Prostate gland (tissue), 2 donors: Measurements from ENCODE around the gene SCGB1C1. TPM values are rescaled to one million over a fixed set of nuclear protein-coding genes. Genes with fewer than 3 reads are reported as not detected.

ENCODE experiments used
- DNase-seq: peaks from one replicate; pipeline ENCODE4 v3.0.0-alpha.2; 2019; ENCODE audit warnings: low spot score
- H3K27ac ChIP-seq, 2 donors: fragments of 200-600 bp; sonication (generic); 2 replicates each; pipeline ENCODE4 v1.5.1; 2017 to 2019
- H3K27me3 ChIP-seq: fragments of 200-600 bp; sonication (generic); replicated peaks from 2 replicates; pipeline ENCODE4 v1.5.1; 2019; ENCODE audit not compliant: insufficient read depth
- H3K36me3 ChIP-seq, 2 donors: fragments of 200-600 bp; sonication (generic); 1 replicate in 1 of 2; 2 replicates in 1 of 2; pipeline versions ENCODE4 v1.5.1 to v1.8.1; 2017 to 2019
- H3K4me1 ChIP-seq: fragments of 200-600 bp; sonication (generic); replicated peaks from 2 replicates; pipeline ENCODE4 v1.5.1; 2019
- H3K4me3 ChIP-seq, 2 donors: fragments of 200-600 bp; sonication (generic); 2 replicates each; pipeline ENCODE4 v1.5.1; 2017 to 2019
- H3K9me3 ChIP-seq: fragments of 200-600 bp; sonication (generic); 2 replicates; pipeline ENCODE4 v1.5.1; 2017
- CTCF ChIP-seq, 4 experiments: fragments of 200-600 bp in 2 of 4; fragments of 450-650 bp in 2 of 4; sonication (generic) in 2 of 4; IDR thresholded peaks; 1 replicate in 3 of 4; 2 replicates in 1 of 4; pipeline ENCODE4 v1.5.1; 2016 to 2019; ENCODE audit warnings: antibody characterized with exemption in 4 of 4, mild to moderate bottlenecking in 2 of 4, moderate library complexity in 2 of 4
- POLR2A ChIP-seq: fragments of 450-650 bp; IDR thresholded peaks from one replicate; pipeline ENCODE4 v1.6.1; 2016; ENCODE audit warnings: antibody characterized with exemption, mild to moderate bottlenecking
- POLR2AphosphoS5 ChIP-seq: sonication (generic); formaldehyde crosslinking; IDR thresholded peaks from one replicate; pipeline ENCODE4 v1.6.1; 2017; ENCODE audit warnings: antibody characterized with exemption
- WGBS: methylation state at CpG from one replicate; pipeline ENCODE4 v1.1.5; 2018; 5-methylcytosine and 5-hydroxymethylcytosine counted together
- intact Hi-C: fragments of 100-400 bp; cut with DNase I; formaldehyde crosslinking; loops from one replicate; pipeline ENCODE4 v1.14.2; 2022
- total RNA-seq, 2 donors: library from RNA; depleted of rRNA; stranded (reverse); fragments of >200 nt; gene quantifications; one replicate each; pipeline ENCODE4 v1.1.0, GENCODE V29; 2016

The SCGB1C1 gene
- total RNA-seq, 2 donors from 2014 or later = not detected

- no peaks in the 10 kb centered on the region for H3K27me3 ChIP-seq
- no peaks in the 10 kb centered on the region for H3K9me3 ChIP-seq
- no peak overlapping the region for H3K4me3 ChIP-seq
- 88% methylated on average over 5 of the region's 5 CpGs for WGBS
- no peak for DNase-seq
- H3K36me3 ChIP-seq = peaks cover 20 to 23% of the 10 kb centered on the region in 2 donors
- intact Hi-C loops = no loop called here
- TF ChIP-seq POLR2A (no peak), POLR2AphosphoS5 (no peak), CTCF (IDR thresholded peaks at IDR 0.05) (no peak)
- H3K27ac ChIP-seq = no peak overlapping the region
- H3K4me1 ChIP-seq = peaks cover 13% of the 10 kb centered on the region
These were observed 18.4 kb downstream of the SCGB1C1 start for GRCh38 chr11:211295-211694.

- no peak overlapping the region for H3K4me3 ChIP-seq
- H3K9me3 ChIP-seq = no peaks in the 10 kb centered on the region
- peaks cover 13% of the 10 kb centered on the region for H3K4me1 ChIP-seq
- 85% methylated on average over 9 of the region's 9 CpGs for WGBS
- peaks cover 20 to 23% of the 10 kb centered on the region in 2 donors for H3K36me3 ChIP-seq
- no peak for DNase-seq
- intact Hi-C loops = no loop called here
- no peaks in the 10 kb centered on the region for H3K27me3 ChIP-seq
- TF ChIP-seq POLR2AphosphoS5 = no peak
- TF ChIP-seq CTCF (IDR thresholded peaks at IDR 0.05) = no peak
- TF ChIP-seq POLR2A = no peak
- H3K27ac ChIP-seq = no peak overlapping the region
These were observed 18.9 kb downstream of the SCGB1C1 start for GRCh38 chr11:211741-212140.

- Histone ChIP-seq H3K27me3 (no peaks in the 10 kb centered on the region), H3K9me3 (no peaks in the 10 kb centered on the region), H3K27ac (no peak overlapping the region), H3K4me3 (no peak overlapping the region), H3K36me3 (peaks cover 20 to 23% of the 10 kb centered on the region in 2 donors), H3K4me1 (peaks cover 13% of the 10 kb centered on the region)
- intact Hi-C loops = no loop called here
- TF ChIP-seq CTCF (IDR thresholded peaks at IDR 0.05) (no peak), POLR2A (no peak), POLR2AphosphoS5 (no peak)
- DNase-seq = no peak
- 92% methylated on average over 17 of the region's 17 CpGs for WGBS
These were observed 19.5 kb downstream of the SCGB1C1 start for GRCh38 chr11:212150-213100.

- intact Hi-C loops = no loop called here
- 86% methylated on average over 4 of the region's 4 CpGs for WGBS
- TF ChIP-seq POLR2A (no peak), CTCF (IDR thresholded peaks at IDR 0.05) (no peak), POLR2AphosphoS5 (no peak)
- no peak for DNase-seq
- Histone ChIP-seq H3K27ac (no peak overlapping the region), H3K4me3 (no peak overlapping the region), H3K36me3 (peaks cover 20 to 23% of the 10 kb centered on the region in 2 donors), H3K9me3 (no peaks in the 10 kb centered on the region), H3K27me3 (no peaks in the 10 kb centered on the region), H3K4me1 (peaks cover 13% of the 10 kb centered on the region)
These were observed 20.2 kb downstream of the SCGB1C1 start for GRCh38 chr11:213111-213510.

GRCh38 chr11:214083-214482 lies 21.2 kb downstream of the SCGB1C1 start:
- Histone ChIP-seq H3K9me3 (no peaks in the 10 kb centered on the region), H3K4me1 (peaks cover 13% of the 10 kb centered on the region), H3K27me3 (no peaks in the 10 kb centered on the region), H3K4me3 (no peak overlapping the region), H3K36me3 (peaks cover 20 to 23% of the 10 kb centered on the region in 2 donors), H3K27ac (no peak overlapping the region)
- intact Hi-C loops = no loop called here
- TF ChIP-seq POLR2AphosphoS5 = no peak
- TF ChIP-seq POLR2A = no peak
- no peak for TF ChIP-seq CTCF (IDR thresholded peaks at IDR 0.05)
- DNase-seq = no peak
- WGBS = 79% methylated on average over 6 of the region's 7 CpGs
